HG03442 (cell line): Measurements from ENCODE around the gene TBC1D14.

Source experiments
- ATAC-seq: cut with Tn5 transposase; IDR thresholded peaks from one replicate; pipeline ENCODE4 v1.9.1; 2021; ENCODE audit warnings: mild to moderate bottlenecking, moderate library complexity; ENCODE audit not compliant: unreplicated experiment

Gene TBC1D14

DNA sequence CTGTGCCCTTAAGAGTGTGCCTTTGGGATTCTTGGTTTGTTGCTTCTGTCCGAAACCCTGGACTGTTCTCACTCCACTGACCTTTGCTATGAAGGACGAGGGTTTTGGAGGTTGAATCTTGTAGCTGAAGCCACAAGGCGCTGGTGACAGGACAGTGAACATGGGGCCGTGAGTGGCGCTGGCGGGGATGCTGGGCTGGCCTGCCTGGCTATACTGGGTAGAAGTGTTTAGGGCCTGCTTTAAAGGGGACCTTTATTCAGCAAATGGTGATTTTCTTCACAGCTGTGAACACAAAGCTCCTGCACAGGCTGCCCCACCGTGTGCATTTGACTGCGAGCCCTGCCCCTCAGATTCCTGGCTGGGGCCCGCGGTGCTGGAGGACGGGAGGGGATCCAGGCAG lies 106.5 kb downstream of the TBC1D14 start:
- no peak for ATAC-seq

DNA sequence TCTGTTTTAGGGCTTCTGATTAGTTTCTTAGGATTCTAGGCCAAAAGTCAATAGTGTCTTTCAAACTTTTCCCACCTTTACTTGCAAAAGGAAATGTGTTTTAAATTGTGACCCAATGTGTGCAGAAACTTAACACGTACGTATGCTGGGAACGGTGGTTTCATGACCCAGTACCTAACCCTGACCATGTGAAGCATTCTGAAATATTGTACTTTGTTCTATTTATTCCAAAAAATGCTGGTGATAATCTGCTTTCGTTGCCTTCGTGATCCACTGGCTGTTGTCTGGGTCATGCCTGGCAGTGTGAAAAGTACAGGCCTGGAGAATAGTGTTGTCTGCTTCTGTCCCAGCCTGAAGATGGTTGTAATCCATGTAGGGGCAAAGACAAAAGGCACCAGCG lies 106.9 kb downstream of the TBC1D14 start:
- no peak for ATAC-seq

DNA sequence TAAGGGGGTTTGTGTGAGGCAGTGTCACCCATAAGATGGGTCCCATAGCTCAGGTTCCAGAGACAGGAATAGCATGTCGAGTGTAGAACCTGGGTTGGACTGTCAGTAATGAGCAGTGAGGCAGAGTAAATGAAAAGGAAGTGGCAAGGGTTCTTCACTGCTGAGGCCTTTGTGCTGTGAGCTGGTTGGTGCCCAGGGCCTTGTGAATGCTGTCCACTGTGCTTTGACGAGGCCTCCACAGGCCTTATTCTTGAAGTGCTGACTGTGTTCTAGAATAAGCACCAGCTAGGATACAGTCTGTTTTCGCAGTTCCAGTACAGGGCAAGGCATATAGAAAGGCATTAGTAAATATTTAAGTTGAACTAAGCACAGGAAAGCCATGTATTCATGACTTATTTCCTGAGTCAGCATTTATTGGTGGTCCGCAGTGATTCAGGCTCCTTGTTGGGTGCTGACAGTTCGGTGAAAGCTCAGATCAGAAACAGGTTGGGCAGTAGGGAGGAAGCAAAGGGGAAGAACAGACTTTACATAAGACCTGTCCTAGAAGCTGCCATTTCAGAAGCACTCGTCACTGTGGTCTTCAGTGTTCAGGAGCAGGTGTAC lies 107.9 kb downstream of the TBC1D14 start:
- no peak for ATAC-seq

DNA sequence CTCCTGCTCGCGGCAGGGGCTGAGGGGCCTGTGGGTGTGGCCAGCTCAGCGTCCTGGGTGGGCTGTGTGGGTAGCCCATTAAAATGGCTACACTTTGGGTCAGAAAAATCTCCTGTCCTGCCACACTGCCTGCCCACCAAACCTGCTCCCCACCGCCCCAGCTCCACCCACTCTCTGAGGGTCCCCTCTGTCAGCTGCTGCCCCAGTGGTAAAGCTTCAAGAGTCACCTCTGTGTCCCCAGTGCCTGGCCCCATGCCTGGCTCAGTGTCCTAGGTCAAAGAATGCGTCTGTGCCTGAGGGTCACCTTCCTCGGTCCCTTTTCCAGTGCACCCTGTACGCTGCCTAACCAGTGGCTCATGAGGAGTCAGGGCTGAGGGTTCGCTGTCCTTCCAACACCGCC lies 108.7 kb downstream of the TBC1D14 start:
- no peak for ATAC-seq

DNA sequence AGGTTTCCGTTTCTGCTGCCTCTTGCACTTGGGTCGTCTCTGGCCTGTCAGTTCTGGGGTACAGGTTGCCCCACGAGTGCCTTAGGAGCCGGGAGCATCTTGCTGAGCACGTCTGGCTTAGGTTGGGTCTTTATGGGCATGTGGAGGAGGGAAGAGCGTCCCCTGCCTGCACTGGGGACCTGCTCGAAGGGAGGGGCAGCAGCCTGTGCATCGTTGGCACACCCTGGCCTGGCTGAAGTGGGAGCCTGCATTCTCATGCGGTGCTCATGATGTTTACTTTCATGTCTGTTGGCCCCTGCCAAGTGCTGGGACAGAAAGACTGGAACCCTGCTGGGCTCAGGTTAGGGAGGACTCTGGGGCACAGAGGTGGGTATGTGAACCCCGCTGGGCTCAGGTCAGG lies 109.7 kb downstream of the TBC1D14 start:
- no peak for ATAC-seq

DNA sequence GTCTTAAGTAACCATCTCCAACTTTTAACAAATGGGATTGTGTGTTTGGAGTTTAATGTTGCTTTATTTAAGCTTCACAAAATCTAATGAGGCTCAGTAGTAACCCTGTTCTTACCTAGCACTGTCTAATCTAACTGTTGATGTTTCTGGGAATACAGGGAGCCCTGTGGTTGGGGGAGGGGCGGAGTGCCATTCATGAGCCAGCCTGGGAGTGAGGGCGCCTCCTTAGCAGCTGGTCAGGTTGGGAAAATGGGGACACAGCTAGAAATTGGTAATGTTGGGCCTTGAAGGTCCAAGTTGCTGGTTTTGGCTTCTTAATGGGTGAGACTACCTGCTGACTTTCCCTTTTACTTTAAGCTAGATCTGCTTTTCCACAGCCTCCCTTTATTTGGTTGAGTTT lies 110.7 kb downstream of the TBC1D14 start:
- ATAC-seq, result no peak

DNA sequence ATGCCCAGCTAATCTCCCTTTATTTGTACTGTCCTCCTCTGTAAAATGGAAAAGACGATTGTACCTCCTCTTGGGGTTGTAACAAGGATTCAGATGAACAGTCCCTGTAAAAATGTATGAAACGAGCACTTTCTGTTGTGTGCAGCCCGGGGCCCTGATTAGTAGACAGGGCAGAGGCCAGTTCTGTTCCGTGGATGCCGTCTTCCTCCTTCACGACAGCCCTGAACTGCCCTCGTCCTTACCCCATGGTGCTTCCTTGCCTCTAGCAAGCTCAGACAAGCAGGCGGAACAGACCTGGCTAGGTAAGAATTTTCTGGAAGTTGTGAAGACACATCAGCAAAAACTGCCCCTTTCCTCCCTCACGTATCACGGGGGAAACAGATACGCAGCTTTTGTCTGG lies 111.2 kb downstream of the TBC1D14 start:
- no peak for ATAC-seq

DNA sequence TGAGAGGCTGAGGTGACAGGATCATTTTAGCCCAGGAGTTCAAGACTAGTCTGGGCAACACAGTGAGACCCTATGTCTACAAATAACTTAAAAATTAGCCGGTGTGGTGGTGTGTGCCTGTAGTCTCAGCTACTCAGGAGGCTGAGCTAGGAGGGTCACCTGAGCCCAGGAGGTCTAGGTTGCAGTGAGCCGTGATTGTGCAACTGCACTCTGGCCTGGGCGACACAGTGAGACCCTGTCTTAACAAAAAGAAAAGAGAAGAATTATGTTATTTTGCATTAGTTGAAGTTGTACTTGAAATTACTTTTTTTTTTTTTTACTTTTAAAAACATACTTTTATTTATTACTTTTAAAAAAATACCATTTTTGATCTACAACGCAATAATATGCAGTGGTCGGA lies 111.7 kb downstream of the TBC1D14 start:
- ATAC-seq, result no peak

DNA sequence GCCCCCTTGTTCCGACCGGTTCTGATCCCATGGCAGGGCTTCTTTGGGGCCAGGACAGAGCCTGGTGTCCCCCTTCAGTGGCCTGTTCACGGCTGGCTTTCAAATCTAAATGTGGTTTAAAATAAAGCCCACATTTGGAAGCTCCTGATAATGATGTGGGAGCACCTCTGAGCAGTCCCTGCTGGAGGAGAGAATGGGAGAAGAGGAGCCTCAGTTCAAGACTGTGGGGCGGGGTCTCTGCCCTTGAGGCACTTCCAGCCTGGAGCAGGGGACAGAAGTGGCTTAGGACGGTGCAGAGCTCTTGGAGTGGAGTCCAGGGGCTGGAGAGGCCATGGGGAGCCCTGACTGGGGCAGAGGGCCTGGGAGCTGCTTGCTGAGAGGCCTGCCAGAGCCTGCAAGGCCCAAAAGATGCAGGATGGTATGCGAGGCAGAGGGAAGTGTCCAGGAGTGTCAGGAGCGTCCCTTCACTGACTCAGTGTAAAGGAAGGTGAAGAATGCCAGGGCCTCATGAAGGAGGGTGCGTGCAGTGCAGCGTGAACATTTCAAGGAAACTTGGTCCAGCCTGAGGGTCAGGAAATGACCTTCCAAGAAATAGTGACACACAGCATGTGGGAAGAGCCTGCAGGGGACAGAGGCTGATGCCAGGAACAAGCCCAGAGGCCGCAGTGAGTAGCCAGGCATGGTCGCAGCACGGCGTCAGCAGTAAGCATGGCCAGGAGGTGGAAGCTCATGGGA lies 112.5 kb downstream of the TBC1D14 start:
- ATAC-seq, result no peak

DNA sequence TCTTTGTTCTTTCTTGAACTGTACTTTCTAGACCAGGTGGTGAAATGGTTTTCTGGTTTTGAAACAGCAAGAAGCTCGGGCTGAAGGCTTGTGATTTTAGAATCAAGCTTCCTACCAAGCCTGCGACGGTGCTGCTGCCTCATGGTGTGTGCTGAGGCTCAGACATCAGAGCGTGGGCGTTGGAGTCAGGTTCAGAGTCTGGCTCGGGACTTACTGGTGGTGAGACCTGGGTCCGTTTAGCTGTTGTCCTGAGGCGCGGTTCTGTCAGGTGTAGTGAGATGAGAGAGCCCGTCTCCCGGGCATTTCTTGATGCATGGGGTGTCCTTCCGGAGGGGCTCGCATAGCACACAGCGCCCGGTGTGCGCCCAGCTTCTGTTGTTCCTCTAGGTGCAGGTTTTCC lies 113.9 kb downstream of the TBC1D14 start:
- no peak for ATAC-seq

DNA sequence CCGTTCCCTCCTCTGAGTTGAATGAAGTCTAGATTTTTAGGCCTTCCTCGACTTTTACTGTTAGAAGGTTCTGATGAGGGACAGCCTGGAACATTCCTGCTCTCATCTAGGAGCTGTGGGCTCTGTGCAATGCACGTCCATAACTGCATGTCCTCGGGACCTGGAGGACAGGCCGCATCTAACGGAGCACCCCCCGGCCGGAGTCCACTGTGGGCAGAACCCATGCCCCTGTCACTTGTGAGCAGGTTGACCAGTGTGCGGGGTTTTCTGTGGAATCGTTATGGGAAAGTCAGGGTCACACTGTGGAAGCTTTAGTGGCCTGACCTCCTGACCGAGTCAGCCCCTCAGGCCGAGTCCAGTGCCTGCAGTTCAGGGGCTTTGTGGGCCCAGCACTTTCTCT lies 114.3 kb downstream of the TBC1D14 start:
- ATAC-seq, result no peak

DNA sequence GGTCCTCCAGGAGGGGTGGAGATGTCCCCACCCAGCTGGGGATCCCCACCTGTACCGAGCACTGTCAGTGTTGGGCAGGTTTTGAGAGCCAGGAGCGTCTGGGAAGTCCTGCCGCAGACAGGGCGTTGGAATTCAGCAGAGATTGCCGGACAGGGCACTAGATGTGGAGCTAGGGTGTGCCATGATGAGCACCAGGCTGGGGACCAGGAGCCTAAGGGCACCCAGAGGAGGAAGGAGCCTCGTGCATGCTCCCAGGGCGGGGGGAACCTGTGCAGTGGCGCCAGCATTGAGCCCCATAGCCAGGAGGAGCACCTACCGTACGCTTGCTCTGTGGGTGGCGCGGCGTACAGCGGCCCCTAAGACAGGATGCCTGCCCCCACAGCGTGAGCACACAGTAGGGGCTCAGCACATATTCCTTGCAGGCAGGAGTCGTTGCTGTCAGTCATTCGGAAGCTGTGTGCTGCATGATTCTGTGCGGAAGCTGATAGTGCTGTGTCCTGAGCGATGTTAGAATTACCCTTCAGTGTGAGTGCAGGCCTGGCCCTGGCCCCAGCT lies 114.8 kb downstream of the TBC1D14 start:
- no peak for ATAC-seq

DNA sequence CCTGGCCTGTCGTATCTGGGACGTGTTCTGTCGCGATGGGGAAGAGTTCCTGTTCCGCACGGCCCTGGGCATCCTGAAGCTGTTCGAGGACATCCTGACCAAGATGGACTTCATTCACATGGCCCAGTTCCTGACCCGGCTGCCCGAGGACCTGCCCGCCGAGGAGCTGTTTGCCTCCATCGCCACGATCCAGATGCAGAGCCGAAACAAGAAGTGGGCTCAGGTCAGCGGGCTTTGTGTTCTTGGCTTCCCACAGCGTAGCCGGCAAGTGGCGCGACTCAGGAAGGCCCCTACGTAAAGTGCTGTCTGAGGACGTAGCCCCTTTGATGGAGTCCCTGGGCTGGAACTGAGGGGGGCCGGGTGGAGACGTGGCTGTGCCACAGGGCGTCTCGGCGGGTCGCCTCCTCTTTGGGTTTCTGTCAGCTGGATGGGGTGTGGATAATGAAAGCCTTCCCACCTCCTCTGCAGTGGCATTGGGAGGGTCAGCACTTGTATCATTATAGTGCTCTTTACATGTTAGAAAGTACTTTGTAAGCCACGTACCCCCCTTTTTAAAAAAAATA lies 115.5 kb downstream of the TBC1D14 start:
- no peak for ATAC-seq

DNA sequence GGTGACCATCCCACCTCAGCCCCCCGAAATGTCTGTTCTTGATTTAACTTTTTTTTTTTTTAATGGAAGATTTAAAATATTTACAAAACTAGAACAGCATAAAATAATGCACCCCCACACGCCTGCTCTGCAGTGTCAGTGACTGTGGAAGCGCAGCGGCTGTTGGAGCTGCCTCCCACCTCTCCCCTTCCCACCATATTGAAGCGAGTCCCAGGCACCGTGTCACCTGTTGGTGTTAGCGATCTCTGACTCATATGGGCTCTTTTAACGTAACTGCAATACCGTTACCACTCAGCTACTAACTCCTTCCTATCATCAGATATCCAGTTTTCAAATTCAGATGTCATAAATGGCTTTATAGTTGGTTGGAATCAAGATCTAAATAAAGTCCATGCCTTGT lies 116.5 kb downstream of the TBC1D14 start:
- no peak for ATAC-seq

DNA sequence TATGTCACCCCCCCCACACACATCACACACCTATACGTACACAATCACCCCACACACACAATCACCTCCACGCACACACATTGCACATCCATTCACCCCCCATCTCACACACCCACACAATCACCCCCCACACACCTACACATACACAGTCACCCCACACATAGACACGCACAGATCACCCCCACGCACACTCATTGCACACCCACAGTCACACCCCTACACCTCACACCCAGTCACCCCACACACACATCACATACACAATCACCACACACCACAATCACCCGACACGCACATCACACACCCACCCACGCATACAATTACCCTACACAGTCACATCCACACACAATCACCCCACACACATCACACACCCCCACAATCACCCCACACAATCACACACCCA lies 117.7 kb downstream of the TBC1D14 start:
- no peak for ATAC-seq

DNA sequence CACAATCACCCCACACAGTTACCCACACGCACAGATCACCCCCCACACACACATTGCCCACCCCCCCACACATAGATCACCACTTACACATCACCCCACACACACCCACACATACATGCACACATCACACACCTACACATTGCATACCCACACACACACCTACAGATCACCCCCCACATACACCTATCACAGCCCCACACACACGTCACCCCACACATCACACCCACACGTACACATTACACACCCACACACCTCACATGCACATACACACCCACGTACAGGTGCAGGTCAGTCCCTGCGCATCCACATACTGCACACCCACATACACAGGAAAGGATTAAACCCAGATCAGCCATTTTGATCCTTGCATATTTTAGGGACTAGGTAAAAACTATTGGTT lies 118.3 kb downstream of the TBC1D14 start:
- no peak for ATAC-seq

DNA sequence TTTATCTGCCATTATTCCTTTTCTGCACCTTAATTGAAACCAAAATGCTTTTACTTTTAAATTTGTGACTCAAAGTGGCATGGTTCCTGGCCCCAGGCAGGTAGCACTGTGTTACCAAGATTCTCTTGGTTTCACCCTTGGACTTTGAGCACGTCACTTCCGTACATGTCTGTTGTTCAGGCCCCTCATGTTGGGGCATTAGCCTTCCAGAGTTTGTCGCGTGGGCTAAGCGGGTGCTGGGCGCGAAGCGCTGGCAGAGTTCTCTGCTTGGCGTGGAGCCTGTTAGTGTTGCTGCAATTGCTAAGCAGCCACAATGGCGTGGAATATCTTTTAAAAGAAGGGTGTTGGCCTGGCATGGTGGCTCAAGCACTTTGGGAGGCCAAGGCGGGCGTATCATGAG lies 119.6 kb downstream of the TBC1D14 start:
- no peak for ATAC-seq

DNA sequence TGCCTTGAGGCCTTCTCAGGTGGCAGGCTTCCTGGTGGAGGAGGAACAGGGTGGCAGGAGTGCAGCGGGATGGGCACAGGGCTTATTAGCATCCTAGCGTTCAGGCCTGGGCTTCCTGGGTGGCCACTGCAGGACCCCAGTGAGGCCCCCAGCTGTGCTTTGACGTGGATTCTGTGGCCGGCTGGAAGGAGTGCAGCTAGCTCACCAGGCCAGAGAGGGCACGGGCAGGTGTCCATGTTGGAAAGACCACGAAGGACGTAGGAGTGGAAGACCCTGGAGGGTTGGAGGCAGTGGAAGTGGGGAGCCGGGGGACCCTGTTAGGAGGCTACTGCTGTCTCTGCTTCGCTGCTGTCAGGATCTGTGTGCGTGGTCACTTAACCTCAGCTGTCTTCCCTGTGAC lies 120.3 kb downstream of the TBC1D14 start:
- no peak for ATAC-seq

DNA sequence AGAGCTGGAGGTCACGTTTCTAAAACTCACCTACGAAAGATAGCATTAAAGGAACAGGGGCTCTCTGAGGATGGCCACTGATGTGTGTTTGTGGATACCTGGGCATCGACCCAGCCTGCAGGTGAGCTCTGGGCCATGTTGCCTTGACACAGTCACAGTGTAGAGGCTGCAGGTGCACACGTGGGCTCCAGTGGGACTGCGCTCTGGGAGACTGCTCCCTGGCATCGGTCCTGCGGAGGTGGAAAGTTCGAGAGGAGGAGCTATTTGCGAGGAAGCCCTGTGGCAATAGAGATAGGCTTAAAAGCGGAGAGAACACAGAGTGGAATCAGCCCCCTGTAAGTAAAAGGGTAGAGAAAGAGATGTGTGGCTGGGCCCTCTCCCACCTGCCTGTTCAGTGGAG lies 121.2 kb downstream of the TBC1D14 start:
- no peak for ATAC-seq

DNA sequence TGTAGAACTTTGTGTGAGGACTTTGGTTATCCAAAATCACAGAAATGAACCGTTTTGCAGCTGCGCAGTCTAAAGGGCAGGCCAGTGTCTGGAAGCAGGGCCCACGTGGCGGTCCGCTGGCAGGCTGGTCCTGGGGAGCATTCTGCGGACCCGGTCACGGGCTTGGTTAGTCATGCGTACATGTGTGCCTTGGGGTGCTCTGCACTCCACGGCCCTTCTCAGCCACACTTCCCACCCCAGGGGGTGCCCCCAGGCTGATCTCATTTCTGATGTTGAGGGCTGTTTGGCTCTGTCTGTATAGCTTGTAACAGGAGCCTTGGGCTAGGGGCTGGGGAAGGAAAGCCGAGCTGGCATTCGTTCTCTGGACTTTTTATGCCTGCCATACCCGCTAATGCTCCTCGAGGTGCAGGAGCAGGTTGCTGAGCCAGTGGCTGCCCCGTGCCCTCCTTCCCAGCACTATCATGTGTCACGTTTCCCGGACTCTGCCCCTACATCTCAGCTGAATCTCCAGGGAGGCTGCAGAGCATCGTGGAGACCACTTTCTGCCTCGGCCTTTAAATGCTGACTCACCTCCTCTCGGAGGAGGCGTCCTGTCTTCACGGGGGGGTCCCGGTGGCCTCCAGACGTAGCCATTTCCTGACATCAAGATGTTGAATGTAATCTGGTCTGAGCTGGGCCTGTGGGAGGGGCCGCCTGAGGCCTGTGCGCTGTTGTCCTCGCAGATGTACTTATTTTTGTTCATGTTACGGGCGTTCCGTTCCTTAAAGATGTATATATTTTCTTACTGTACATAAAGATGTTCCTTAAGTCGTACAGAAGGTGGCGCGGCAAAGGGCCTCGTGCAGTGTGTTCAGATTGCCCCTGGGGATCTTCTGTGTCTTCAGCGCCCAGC lies 122.2 kb downstream of the TBC1D14 start:
- no peak for ATAC-seq

DNA sequence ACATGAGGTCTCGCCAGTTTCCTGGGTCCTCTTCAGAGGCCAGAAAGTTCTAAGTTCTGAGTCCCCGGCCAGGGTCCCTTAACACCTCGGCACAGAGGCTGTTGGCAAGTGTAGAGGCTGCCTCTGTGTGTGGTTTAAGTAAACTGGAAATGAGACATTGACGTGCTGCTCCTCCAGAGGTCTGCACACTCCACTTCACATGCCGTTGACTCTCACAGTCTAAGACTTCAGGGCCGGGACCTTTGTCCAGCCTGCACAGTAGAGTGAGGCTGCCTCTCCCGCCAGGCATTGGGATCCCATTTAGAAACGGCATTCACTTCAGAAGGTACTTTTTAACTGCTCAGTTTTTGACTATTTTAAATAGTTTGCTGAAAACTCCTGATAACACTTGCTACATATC lies 123.0 kb downstream of the TBC1D14 start:
- ATAC-seq, result no peak
